Activated CD4-positive, CD25-positive, alpha-beta regulatory T cell treated with anti-CD3 and anti-CD28 coated beads, Interleukin-2, amount 50 U/mL, for 72 hours (primary cell): ENCODE results near the gene BCAP31.

ENCODE experiments used
- DNase-seq: peaks from one replicate; pipeline ENCODE4 v3.0.0; 2021

Gene BCAP31

DNA sequence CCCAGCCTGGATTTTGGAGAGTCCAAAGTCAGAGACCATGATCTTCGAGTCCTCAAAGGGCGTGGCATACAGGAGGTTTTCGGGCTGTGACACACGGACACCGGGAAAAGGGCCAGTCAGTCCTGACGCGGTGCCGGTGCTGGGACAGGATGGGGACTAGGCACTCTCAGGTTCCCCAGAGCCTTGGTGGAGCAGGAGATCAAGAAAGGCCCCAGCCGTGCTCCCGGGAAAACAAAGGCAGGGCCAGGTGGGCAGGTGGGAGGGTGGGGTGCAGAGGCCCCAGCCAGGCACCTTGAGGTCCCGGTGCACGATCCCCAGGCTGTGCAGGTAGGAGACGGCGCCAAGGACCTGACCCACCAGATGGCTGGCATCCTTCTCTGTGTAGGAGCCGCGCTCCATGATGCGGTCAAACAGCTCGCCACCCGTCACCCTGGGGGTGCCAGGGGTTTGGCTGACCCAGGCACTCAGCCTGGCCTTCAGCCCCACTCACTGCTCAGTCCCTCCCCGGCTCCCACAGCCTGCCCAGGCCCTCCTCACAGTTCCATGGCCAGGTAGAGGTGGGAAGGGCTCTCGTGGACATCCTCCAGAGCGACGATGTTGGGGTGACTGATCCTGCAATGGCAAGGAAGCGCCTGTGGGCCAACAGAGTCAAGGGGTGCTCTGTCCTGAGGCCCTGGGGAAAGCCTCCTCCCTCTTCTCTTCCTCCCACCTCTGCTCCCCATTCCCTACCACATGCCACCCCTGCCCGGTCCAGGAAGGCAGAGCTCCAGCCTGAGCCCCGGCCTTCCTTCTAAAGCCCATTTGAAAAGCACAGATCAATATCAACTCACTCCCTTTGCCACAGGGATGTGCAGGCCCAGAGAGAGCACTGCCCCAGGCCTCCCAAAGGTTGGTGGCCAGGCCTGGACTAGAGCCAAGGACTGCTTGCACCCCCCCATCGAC is 52.3 kb downstream of the BCAP31 start:
- DNase-seq, result no peak

DNA sequence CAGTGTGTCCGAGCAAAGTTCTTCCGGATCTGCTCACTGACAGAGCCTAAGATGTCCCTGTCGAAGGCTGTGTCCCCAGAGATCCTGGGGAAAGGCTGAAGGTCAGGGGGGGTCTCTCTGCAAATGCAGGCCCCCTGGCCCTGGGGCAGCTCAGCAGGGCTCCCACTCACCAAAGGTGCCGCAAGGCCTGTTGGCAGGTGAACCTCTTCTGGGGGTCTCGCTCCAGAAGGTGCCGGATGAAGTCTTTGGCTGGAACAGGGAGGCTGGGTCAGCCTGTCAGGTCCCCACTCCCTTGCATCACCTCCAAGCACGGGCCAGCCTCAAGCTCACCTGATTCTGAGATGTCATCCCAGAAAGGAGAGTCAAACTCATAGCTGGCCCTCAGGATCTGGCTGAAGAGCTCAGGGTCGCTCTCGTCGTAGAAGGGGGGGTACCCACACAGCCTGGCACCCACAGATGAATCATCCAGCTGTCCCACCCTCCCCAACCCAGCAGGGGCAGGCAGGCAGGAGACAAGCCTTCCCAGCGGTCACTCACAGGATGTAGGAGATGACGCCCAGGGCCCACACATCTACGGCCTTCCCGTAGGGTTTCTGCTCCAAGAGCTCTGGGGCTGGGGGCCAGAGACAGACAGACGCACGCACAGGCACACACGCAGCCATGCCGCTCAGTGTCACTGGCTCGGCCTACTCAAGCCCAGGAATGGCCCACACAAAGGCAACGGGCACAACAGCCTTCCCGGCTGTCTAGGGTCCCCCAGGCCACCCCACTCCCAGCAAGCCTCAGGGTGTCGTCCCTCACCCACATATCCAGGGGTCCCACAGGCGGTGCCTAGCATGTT is 53.2 kb downstream of the BCAP31 start:
- no peak for DNase-seq

DNA sequence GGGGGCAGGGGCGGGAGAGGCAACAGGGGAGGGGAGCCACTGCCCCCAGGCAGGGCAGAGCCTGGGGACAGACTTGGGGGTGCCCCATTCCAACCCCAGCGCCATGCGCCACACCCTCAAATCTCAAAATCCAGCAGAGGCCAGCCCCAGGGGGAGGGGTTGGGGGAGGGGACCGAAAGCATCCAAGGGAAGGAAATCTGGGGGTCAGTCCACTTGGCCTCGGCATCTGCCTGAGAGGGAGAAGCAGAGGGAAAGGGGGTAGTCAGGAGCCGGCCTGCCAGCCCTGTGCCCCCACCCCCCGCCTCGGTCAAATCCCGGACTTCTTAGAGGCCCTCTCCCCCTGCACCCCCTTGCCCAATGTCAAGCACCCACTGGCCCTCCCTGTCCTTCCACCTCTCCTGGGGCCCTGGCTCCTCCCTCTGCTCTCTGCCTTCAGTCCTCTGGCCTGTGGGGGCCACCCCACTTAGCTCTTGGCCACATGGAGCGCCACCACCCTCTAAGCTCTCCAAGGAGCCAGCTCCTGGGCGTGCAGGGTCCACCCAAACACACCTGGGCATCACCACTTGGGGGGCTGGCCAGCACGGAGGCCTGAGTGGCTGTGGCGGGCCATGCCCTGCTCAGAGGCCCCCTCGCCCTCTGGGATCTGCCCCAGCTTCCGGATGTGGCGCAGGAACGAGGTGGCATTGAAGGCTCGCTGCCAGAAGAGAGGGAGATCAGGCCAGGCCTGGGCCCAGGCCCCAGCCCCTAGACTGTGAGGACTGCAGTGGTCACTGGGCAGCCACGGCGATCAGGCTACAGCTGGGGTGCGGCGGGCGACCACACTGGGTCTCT is 54.1 kb downstream of the BCAP31 start:
- no peak for DNase-seq

DNA sequence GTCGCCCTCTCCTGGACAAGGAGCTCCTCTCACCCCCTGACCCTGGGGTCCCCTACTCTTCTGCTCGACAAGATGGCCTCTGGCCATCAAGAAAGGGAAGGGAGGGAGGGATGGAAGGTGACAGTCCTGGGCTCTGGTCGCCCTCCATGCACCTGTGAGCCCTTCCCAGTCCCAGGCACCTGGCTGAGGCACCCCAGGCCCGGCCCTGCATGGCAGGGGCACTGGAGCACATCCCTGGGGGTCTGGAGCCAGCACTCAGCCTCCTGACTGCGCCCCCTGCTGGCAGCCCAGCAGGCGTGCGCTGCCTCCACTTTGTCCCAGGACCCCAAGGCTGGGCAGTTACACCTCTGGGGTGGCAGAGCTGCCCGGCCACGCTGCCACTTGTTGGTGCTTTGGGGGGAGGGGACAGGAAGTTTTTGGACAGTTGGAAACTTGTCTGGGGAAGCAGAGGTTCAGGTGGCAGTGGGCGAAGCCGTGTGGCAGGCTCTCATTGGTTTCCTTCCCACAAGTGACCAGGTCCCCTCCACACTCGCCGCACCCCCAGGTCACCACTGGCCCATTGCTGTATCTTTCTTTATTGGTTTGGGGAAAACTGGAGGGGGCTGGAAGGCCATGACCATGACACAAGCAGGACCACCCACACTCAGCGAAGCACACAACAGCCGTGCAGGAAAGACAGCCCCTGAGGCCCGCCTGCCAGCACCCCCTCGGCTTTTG is 54.9 kb downstream of the BCAP31 start:
- DNase-seq, result peak; percentile 65

DNA sequence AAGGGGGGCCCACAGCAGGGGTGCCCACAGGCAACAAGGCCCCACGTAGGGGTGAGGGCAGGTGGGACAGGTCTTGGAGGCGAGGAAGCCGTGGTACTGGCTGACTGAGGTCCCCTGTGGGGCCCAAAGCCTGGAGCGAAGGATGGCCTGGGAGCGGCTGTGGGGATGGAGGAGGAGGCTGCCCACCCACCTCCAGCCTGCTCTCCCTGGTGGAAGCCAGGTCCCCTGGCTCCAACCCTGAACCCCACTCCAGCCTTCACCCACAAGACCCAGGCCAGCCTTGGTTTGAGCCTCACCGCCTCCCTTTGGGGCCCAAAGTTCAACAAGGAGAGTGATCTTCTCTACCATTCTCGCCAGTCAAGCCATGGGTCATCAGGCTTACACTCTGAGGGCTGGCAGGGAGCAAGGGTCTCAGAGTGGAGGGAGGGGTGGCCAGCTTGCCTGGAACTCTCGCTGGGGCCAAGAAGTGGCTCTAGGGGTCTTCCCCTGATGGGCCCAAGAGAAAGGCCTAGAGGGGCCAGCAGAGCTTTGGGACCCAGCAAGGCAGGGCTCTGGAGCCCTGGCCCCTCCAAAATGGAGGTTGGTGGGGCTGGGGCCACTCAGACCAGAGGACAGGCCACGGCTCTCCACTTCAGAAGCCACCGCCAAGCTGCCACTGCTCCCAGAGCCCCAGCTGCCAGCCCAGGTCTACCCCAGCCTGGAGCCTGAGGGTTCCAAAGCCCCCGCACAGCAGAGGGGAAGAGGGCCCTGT is 55.6 kb downstream of the BCAP31 start:
- DNase-seq, result peak; percentile 28

DNA sequence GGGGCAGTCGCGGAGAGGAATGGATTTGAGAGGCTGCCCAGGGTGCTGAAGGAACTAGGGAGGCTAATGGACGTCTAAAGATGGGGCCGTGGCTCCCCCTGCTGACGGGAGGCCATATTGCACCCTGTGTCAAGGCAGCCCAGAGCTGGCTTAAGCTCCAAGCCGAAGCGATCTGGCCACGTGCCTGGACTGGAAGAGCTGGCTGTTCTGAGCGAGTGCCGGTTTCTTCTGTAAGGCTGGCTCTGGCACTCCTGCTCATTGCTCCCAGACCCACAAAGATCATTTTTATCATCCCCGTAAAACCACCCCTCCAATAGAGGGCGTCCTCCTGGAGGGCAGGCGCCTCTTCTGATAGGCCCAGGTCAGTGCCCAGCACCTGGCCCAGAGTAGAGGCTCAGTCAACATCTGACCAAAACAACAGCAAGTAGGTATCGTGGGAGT is 56.2 kb downstream of the BCAP31 start:
- peak; percentile 83 for DNase-seq

DNA sequence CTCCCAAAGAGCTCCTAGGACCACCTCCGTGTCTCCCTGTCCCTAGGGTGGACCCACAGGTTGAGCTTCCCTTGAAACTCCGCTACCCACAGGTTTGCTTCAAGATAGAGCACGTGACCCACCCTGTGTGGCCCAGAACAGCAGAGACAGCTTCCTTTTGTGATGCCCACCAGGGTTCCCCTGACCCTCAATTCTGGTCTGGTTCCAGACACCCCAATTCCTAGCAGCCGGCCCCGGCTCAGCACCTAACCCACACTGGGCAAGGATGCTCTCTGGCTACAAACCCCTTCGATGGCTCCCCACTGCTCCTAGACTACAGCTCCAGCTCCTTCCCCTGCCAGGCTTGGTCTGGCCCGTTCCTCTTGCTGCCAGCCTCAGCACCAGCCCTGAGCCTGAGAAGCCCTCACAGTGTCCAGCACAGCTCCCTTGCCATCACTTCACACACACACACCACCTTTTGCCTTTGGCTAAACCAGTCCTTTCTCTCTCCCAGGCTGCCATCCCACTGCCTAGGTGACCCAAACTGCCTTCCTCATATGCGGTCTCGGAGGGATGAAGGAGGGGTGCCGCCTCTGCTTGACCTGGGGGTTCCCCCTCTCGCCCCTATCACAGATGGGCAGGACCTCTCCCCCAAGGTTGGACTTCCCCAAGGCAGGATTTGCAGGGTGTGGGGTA is 56.8 kb downstream of the BCAP31 start:
- DNase-seq, result no peak

DNA sequence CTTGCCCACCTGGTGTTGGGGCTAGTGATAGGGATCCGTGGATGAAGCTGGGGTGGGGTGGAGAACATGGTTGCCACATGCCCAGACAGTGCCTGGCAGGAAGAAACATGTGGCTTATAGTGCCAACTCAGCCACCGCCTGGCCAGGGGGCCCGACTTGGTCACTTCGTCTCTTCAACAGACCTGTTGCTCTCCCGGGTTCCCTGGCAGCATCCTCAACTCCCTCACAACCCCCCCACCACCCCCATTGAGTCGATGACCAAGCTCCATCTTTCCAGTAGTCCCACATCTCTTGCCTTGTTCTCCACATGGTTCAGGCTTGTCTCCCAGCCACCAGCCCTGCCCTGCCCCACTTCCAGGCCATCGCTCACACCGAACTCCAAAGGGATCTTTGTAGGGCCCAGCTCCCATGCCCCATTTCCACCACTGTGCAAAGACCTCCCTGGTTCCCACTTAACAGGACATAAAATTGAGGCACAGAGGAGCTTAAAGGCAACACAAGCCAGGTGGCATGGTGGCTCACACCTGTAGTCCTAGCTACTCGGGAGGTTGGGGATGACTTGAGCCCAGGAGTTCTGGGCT is 58.4 kb downstream of the BCAP31 start:
- DNase-seq, result no peak

DNA sequence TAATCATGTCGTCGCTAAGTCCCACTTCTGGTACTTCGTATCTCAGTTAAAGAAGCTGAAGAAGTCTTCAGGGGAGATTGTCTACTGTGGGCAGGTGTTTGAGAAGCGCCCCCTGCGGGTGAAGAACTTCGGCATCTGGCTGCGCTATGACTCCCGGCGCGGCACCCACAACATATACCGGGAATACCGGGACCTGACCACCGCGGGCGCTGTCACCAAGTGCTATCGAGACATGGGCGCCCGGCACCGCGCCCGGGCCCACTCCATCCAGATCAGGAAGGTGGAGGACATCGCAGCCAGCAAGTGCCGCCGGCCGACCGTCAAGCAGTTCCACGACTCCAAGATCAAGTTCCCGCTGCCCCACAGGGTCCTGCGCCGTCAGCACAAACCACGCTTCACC is 61.9 kb downstream of the BCAP31 start:
- peak; percentile 60 for DNase-seq

DNA sequence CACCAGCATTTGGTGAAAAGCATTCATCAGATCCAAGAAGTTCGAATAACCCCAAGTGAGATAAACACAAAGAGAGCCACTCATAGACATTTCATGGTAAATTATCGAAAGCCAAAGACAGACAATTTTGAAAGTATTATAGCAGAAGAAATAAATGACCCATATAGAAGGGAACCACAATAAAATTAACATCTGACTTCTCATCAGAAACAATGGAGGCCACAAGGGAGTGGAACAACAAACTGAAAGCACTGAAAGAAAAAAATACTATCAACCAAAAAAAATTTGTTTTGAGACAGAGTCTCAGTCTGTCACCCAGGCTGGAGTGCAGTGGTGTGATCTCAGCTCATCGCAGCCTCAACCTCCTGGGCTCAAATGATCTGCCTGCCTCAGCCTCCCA is 64.9 kb downstream of the BCAP31 start:
- DNase-seq, result no peak

DNA sequence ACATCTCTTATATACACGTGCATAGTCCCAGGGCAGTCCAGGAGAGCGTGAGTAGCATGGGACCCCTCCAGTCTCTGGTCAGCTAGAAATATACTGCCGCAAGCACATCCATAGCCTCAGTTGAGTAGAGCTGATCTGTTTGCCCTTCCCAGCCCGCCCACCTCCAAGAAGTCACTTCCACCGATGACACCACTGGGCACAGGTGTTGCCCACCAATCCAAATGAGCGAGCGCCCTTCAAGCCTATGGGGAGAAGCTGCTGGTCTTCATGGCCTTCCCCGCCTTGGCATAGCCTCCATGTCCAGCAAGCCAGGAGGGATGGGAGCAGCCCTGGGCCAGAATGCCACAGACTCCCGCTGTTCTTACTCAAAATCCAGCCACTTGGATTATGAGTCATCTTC is 67.0 kb downstream of the BCAP31 start:
- no peak for DNase-seq

DNA sequence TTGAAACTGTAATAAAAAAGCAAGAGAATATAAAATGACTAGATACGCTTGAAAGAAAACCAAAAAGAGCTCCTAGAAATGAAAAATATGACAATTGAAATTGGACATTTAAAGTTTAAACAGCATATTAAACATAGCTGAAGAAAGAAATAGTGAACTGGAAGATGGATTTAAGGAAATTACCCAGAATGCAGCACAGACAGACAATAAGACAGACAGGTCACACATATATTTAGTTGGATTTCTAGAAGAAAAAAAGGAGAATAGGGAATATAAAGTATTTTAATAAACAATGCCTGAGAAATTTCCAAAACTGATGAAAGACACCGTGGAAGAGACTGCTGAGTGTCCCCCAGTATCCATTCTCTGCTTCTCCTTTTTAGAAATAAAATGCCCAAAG is 70.6 kb downstream of the BCAP31 start:
- no peak for DNase-seq

DNA sequence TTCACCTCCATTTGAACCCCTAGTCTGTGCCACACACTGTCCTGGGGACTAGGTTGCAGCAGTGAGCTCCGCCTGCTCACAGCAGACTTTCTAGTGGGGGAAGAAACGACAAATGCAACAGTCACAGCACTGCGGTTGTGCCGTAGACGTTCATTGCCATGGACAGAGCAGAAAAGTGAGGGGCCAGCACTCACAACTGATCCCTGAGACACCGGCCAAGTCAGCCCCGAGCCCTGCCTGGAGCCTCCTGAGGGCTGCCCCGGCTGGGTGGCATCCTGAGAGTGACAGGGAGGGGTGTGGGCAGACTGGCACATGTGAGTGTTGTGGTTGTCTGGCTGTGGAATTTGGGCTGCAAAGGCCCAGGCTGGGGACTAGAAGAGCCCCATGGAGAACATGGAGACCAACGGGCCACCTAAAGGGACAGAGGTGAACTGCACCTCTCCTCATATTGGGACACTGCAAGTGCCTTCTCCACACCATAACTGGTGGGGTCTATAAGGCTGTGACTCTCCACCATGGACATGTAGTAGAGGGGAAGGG is 72.6 kb downstream of the BCAP31 start:
- no peak for DNase-seq

DNA sequence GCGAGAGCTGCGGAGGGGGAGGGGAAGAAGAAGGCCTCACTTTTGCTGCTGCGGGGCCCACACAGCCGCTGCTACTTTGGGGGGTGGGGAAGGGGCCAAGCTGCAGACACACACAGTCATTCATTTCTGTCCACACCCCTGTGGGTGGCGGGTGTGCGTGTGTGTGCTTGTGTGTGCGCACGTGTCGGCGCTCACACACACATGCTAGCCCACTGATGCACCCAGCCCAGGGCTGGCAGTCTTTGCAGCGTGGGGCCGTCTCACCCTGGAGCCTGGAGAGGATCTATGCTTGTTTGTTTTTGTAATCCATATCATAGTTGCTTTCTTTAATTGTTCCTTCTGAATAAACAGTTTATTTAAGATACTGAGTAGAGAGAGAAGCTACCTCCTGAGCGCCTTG is 73.2 kb downstream of the BCAP31 start:
- no peak for DNase-seq
